MM.1S (cell line): ENCODE results near the gene MBTPS1.

Source experiments
- EZH2phosphoT487 ChIP-seq: fragments of 300-600 bp; sonication (generic); IDR thresholded peaks from 2 replicates; pipeline ENCODE4 v1.6.1; 2018; ENCODE audit warnings: antibody characterized with exemption, low read length
- TF ChIP-seq, protein P1 (sequence below): fragments of 300-600 bp; sonication (generic); IDR thresholded peaks from 2 replicates; pipeline ENCODE4 v1.5.1; 2016; ENCODE audit warnings: antibody characterized with exemption, low read length, mixed read lengths

DNA sequence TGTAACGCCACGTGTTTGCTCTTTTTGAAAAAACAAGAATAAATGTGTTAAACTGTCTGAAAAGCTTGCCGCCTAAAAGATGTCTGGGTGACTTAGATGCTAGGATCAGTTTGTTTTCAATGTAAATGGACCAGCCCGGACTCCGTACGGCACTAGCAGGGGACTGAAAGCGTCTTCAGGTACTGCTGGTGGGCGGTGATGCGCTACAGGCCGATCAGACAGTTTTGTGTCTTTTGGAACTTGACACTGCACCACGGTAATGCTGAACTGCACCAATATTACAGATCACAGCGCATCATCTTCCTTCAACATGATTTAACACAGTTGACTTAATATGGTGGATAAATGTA is 727 bp upstream of the MBTPS1 start:
- TF ChIP-seq, protein P1, sequence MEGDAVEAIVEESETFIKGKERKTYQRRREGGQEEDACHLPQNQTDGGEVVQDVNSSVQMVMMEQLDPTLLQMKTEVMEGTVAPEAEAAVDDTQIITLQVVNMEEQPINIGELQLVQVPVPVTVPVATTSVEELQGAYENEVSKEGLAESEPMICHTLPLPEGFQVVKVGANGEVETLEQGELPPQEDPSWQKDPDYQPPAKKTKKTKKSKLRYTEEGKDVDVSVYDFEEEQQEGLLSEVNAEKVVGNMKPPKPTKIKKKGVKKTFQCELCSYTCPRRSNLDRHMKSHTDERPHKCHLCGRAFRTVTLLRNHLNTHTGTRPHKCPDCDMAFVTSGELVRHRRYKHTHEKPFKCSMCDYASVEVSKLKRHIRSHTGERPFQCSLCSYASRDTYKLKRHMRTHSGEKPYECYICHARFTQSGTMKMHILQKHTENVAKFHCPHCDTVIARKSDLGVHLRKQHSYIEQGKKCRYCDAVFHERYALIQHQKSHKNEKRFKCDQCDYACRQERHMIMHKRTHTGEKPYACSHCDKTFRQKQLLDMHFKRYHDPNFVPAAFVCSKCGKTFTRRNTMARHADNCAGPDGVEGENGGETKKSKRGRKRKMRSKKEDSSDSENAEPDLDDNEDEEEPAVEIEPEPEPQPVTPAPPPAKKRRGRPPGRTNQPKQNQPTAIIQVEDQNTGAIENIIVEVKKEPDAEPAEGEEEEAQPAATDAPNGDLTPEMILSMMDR, result no peak
- TF ChIP-seq EZH2phosphoT487, result no peak
